ENCODE data around the gene EFNB1.
"Not testable (repeated sequence)": the region's sequence is repeated elsewhere in the genome, so short reads cannot be mapped to it uniquely, and the experiment has no call there.

EFNB1 gene

GRCh38 chrX:68798400-68798799, 30.4 kb upstream of the EFNB1 start:
- H3K4ac ChIP-seq (ENCODE audit: low read depth, low read length); H3K23ac ChIP-seq (ENCODE audit: low read length); H2AFZ ChIP-seq (ENCODE audit: insufficient read depth, low read length, poor library complexity); H3K14ac ChIP-seq (ENCODE audit: low read length); H3K9ac ChIP-seq (ENCODE audit: low read length); H4K12ac ChIP-seq (ENCODE audit: low read depth, low read length); H3K79me2 ChIP-seq (ENCODE audit: control insufficient read depth, insufficient read depth, low read length, poor library complexity); DNase-seq; H3K79me1 ChIP-seq (ENCODE audit: low read length); H3K9me3 ChIP-seq (ENCODE audit: insufficient read depth, low read depth, low read length); H3K36me3 ChIP-seq (ENCODE audit: control insufficient read depth in 1 of 2, insufficient read depth in 2 of 2, low read length in 2 of 2); H3K18ac ChIP-seq (ENCODE audit: low read length); H3K27ac ChIP-seq (ENCODE audit: low read depth, low read length); H2BK120ac ChIP-seq (ENCODE audit: insufficient read depth, low read length, poor library complexity); H2BK5ac ChIP-seq (ENCODE audit: low read depth, low read length, poor library complexity); H3K4me1 ChIP-seq (ENCODE audit: control insufficient read depth in 1 of 2, insufficient read depth in 2 of 2, low read length in 2 of 2); H3K4me3 ChIP-seq (ENCODE audit: low read depth, low read length); H4K91ac ChIP-seq (ENCODE audit: low read depth, low read length); H3K27me3 ChIP-seq (ENCODE audit: insufficient read depth, low read length); H2BK12ac ChIP-seq (ENCODE audit: low read length); H3K4me2 ChIP-seq (ENCODE audit: low read length); H2AK5ac ChIP-seq (ENCODE audit: low read length); H4K8ac ChIP-seq (ENCODE audit: low read depth, low read length): not testable (repeated sequence)

GRCh38 chrX:68801737-68802290, 27.0 kb upstream of the EFNB1 start:
- Histone ChIP-seq H3K4me1 (ENCODE audit: control insufficient read depth in 1 of 2, insufficient read depth in 2 of 2, low read length in 2 of 2) (no peaks in the 10 kb centered on the region), H3K36me3 (ENCODE audit: control insufficient read depth in 1 of 2, insufficient read depth in 2 of 2, low read length in 2 of 2) (no peaks in the 10 kb centered on the region), H4K8ac (ENCODE audit: low read depth, low read length) (no peak overlapping the region), H2BK120ac (ENCODE audit: insufficient read depth, low read length, poor library complexity) (no peak overlapping the region), H3K9ac (ENCODE audit: low read length) (no peak overlapping the region), H3K79me1 (ENCODE audit: low read length) (no peaks in the 10 kb centered on the region), H3K4ac (ENCODE audit: low read depth, low read length) (no peak overlapping the region), H2BK5ac (ENCODE audit: low read depth, low read length, poor library complexity) (no peak overlapping the region), H3K14ac (ENCODE audit: low read length) (no peak overlapping the region), H4K91ac (ENCODE audit: low read depth, low read length) (no peak overlapping the region), H3K18ac (ENCODE audit: low read length) (no peak overlapping the region), H3K4me2 (ENCODE audit: low read length) (no peak overlapping the region), H2BK12ac (ENCODE audit: low read length) (no peak overlapping the region), H3K27ac (ENCODE audit: low read depth, low read length) (no peak overlapping the region), H2AFZ (ENCODE audit: insufficient read depth, low read length, poor library complexity) (no peak overlapping the region), H3K23ac (ENCODE audit: low read length) (no peak overlapping the region), H3K27me3 (ENCODE audit: insufficient read depth, low read length) (no peaks in the 10 kb centered on the region), H4K12ac (ENCODE audit: low read depth, low read length) (no peak overlapping the region), H3K9me3 (ENCODE audit: insufficient read depth, low read depth, low read length) (no peaks in the 10 kb centered on the region), H2AK5ac (ENCODE audit: low read length) (no peak overlapping the region), H3K4me3 (ENCODE audit: low read depth, low read length) (no peak overlapping the region), H3K79me2 (ENCODE audit: control insufficient read depth, insufficient read depth, low read length, poor library complexity) (no peaks in the 10 kb centered on the region)
- DNase-seq: no peak
- WGBS (ENCODE audit: extremely low coverage, insufficient coverage, insufficient read length): no CpG with 5 or more reads among the region's 4 CpGs

GRCh38 chrX:68807818-68808217, 21.0 kb upstream of the EFNB1 start:
- H3K4me1 ChIP-seq (ENCODE audit: control insufficient read depth in 1 of 2, insufficient read depth in 2 of 2, low read length in 2 of 2): no peaks in the 10 kb centered on the region
- no peak overlapping the region for H3K4ac ChIP-seq (ENCODE audit: low read depth, low read length)
- H3K27ac ChIP-seq (ENCODE audit: low read depth, low read length): no peak overlapping the region
- no peak overlapping the region for H2BK5ac ChIP-seq (ENCODE audit: low read depth, low read length, poor library complexity)
- no peaks in the 10 kb centered on the region for H3K27me3 ChIP-seq (ENCODE audit: insufficient read depth, low read length)
- WGBS (ENCODE audit: extremely low coverage, insufficient coverage, insufficient read length): no CpG with 5 or more reads among the region's 3 CpGs
- no peak overlapping the region for H2AFZ ChIP-seq (ENCODE audit: insufficient read depth, low read length, poor library complexity)
- H4K91ac ChIP-seq (ENCODE audit: low read depth, low read length): no peak overlapping the region
- no peak overlapping the region for H4K8ac ChIP-seq (ENCODE audit: low read depth, low read length)
- no peaks in the 10 kb centered on the region for H3K9me3 ChIP-seq (ENCODE audit: insufficient read depth, low read depth, low read length)
- no peak overlapping the region for H3K14ac ChIP-seq (ENCODE audit: low read length)
- H2BK120ac ChIP-seq (ENCODE audit: insufficient read depth, low read length, poor library complexity): no peak overlapping the region
- H2AK5ac ChIP-seq (ENCODE audit: low read length): no peak overlapping the region
- H3K23ac ChIP-seq (ENCODE audit: low read length): no peak overlapping the region
- no peak overlapping the region for H3K4me2 ChIP-seq (ENCODE audit: low read length)
- no peak overlapping the region for H3K18ac ChIP-seq (ENCODE audit: low read length)
- H4K12ac ChIP-seq (ENCODE audit: low read depth, low read length): no peak overlapping the region
- H3K79me1 ChIP-seq (ENCODE audit: low read length): no peaks in the 10 kb centered on the region
- no peaks in the 10 kb centered on the region for H3K36me3 ChIP-seq (ENCODE audit: control insufficient read depth in 1 of 2, insufficient read depth in 2 of 2, low read length in 2 of 2)
- H2BK12ac ChIP-seq (ENCODE audit: low read length): no peak overlapping the region
- H3K79me2 ChIP-seq (ENCODE audit: control insufficient read depth, insufficient read depth, low read length, poor library complexity): no peaks in the 10 kb centered on the region
- no peak overlapping the region for H3K4me3 ChIP-seq (ENCODE audit: low read depth, low read length)
- DNase-seq: peak; percentile 40 to 69
- H3K9ac ChIP-seq (ENCODE audit: low read length): no peak overlapping the region

GRCh38 chrX:68808686-68809357, 20.0 kb upstream of the EFNB1 start:
- no peak overlapping the region for H3K27ac ChIP-seq (ENCODE audit: low read depth, low read length)
- no peak overlapping the region for H3K4ac ChIP-seq (ENCODE audit: low read depth, low read length)
- no peak overlapping the region for H4K8ac ChIP-seq (ENCODE audit: low read depth, low read length)
- no peak overlapping the region for H4K12ac ChIP-seq (ENCODE audit: low read depth, low read length)
- no peak overlapping the region for H3K23ac ChIP-seq (ENCODE audit: low read length)
- no CpG with 5 or more reads among the region's 6 CpGs for WGBS (ENCODE audit: extremely low coverage, insufficient coverage, insufficient read length)
- no peak overlapping the region for H3K9ac ChIP-seq (ENCODE audit: low read length)
- H3K27me3 ChIP-seq (ENCODE audit: insufficient read depth, low read length): no peaks in the 10 kb centered on the region
- H2BK12ac ChIP-seq (ENCODE audit: low read length): no peak overlapping the region
- H2AFZ ChIP-seq (ENCODE audit: insufficient read depth, low read length, poor library complexity): no peak overlapping the region
- H2AK5ac ChIP-seq (ENCODE audit: low read length): no peak overlapping the region
- H2BK5ac ChIP-seq (ENCODE audit: low read depth, low read length, poor library complexity): no peak overlapping the region
- no peak overlapping the region for H3K4me2 ChIP-seq (ENCODE audit: low read length)
- H3K14ac ChIP-seq (ENCODE audit: low read length): no peak overlapping the region
- no peak overlapping the region for H2BK120ac ChIP-seq (ENCODE audit: insufficient read depth, low read length, poor library complexity)
- no peaks in the 10 kb centered on the region for H3K9me3 ChIP-seq (ENCODE audit: insufficient read depth, low read depth, low read length)
- peak in 1 of 2 donors; percentile 30 for DNase-seq
- no peaks in the 10 kb centered on the region for H3K36me3 ChIP-seq (ENCODE audit: control insufficient read depth in 1 of 2, insufficient read depth in 2 of 2, low read length in 2 of 2)
- no peak overlapping the region for H3K18ac ChIP-seq (ENCODE audit: low read length)
- no peaks in the 10 kb centered on the region for H3K4me1 ChIP-seq (ENCODE audit: control insufficient read depth in 1 of 2, insufficient read depth in 2 of 2, low read length in 2 of 2)
- H3K4me3 ChIP-seq (ENCODE audit: low read depth, low read length): no peak overlapping the region
- no peaks in the 10 kb centered on the region for H3K79me2 ChIP-seq (ENCODE audit: control insufficient read depth, insufficient read depth, low read length, poor library complexity)
- H4K91ac ChIP-seq (ENCODE audit: low read depth, low read length): no peak overlapping the region
- H3K79me1 ChIP-seq (ENCODE audit: low read length): no peaks in the 10 kb centered on the region

Data from trophoblast cell (in vitro differentiated cells and primary cell).